ENCODE data around the gene LSM12.
"Not testable (repeated sequence)": the region's sequence is repeated elsewhere in the genome, so short reads cannot be mapped to it uniquely, and the experiment has no call there.

The LSM12 gene

DNA sequence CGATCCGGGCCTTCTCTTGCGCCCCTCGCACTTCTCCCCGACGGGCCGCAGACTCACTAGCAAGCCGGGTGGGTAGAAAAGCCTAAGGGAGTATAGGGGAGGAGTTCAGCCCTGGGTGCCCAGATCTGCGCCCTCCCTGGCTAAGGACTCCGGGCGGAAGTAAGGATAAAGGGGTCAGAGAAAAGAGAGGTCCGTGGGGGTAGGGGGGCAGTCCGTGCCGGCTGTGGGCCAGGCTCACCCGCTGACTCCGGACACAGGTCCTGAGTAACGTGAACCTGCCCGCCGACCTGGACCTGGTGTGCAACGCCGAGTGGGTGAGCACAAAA lies 60.2 kb downstream of the LSM12 start:
- no peak for DNase-seq

DNA sequence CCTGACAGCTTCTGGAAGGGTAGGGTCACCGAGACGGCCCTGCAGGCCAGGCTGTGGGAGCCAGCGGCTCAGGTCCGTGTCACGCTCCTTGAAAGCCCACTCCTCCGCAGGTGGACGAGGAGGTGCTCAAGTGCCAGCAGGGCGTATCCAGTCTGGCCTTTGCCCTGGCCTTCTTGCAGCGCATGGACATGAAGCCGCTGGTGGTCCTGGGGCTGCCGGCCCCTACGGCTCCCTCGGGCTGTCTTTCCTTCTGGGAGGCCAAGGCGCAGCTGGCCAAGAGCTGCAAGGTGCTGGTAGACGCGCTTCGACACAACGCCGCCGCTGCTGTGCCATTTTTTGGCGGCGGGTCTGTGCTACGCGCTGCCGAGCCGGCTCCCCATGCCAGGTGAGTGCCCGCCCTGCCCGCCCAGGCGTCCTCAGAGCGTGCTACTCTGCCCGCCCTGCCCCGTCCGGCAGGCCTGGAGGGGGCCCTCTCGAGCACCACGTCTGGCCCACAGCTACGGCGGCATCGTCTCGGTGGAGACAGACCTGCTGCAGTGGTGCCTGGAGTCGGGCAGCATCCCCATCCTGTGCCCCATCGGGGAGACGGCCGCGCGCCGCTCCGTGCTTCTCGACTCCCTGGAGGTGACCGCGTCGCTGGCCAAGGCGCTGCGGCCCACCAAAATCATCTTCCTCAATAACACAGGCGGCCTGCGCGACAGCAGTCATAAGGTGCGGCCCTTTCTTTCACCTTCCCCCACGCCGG lies 60.8 kb downstream of the LSM12 start:
- DNase-seq: no peak

DNA sequence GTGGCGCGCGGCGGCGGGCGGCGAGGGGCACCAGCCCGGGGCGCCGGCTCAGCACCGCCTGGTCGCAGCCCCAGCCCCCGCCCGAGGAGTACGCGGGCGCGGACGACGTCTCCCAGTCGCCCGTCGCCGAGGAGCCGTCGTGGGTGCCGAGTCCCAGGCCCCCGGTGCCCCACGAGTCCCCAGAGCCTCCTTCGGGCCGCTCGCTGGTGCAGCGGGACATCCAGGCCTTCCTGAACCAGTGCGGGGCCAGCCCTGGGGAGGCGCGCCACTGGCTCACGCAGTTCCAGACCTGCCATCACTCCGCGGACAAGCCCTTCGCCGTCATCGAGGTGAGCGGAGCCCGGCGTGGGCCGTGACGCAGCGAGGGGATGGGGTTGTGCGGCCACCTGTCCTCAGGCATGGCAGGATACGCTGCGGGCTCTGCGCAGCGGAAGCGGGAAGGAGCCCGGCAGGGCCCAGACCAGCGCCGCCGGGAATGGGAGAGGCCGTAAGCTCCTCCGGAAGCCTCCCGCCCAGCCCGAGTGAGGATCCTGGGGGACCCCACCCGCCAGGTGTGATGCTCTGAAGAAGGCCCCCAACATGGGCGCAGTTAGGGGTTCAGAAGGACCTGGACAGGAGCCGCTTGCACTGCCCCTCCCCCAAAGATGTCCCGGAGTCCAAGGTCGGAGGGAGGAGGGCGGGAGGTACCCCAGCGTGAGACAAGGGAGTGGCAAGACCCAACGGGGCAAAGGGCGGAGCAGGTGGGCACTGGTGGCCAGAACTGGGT lies 61.5 kb downstream of the LSM12 start:
- DNase-seq: no peak

DNA sequence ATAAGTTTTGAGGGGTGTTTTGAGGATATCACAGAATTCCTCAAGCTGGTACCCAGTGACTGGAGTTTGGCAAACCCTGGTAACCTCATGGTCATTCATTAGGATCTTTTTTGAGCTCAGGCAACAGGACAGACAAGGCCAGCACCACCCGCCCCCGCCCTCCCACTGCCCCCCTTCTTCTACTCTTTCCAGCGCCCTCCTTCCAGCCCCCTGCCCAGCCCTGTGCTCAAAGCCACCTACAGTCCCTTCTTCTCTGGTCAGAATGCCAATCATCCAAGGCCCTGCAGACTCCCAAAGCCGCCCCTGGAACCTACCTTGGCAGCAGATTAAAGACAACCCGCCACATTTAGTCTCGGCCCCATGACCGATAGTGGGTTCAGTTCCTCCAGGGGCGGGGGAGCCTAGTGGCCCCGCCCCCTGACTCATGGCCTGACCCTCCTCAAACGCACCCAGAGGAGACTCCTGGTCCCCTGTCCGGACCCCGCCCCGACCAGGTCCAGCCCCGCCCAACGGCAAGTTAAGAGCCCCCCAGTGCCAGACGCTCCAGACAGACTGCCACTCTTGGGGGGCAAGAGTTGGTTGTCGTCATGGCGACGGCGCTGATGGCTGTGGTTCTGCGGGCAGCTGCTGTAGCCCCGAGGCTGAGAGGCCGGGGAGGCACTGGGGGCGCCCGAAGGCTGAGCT lies 62.3 kb downstream of the LSM12 start, which contains the start of gene NAGS:
TSS of gene NAGS (plus strand) at position 546 of the 684 bp plus-strand sequence. CDS start at position 588, 42 bp downstream.
- DNase-seq: no peak

DNA sequence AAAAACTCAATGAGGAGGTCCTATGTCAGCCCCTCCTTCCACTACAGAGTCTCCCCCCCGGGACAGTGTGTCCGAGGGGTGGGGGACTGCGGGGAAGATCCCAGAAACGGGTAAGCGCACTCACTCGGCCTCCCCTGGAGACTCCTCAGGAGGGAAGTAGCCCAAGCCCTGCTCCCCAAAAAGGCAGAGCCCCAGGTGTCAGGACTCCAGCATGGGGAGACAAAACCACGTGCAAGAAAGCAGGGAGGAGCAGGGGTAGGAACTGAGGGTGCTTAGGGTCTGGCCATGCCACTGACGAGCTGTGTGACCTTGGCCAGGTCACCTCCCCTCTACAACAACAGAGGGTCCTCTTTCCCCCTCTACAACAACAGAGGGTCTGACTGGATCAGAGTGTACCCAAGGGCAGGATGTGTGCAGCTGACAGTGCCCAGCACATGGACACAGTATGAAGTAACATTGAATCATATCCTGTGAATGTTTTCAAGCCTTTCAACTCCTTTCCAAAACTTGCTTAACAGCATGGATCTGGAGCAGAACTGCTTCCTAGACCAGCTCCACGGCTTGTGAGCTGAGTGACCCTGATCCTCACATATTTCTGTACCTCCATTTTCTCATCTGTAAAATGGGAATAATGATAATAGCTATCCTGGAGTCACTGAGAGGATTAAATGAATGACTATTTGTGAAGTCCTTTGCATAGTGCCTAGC lies 64.2 kb downstream of the LSM12 start:
- peak; percentile 13 for DNase-seq

DNA sequence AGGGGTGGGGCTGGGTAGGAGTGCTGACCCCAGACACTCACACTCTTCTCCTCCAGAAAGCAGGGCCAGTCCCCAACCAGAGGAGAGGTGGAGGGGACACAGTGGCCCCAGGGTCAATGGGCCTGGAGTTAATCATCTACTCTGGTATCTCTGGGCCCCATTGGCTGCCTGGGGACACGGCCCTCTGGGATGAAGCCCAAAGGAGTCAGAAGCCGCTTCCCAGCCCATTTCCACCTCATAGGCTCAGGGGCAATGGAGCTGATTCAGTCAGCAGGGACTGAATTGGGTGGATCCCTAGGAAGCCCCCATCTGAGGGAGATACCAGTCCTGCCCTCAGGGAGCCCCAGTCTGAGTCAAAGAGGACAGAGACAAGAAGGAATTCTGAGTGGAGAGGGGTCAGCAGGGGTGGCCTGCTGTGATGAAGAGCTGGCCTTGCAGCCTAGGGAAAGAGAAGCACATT lies 65.0 kb downstream of the LSM12 start:
- DNase-seq: no peak

DNA sequence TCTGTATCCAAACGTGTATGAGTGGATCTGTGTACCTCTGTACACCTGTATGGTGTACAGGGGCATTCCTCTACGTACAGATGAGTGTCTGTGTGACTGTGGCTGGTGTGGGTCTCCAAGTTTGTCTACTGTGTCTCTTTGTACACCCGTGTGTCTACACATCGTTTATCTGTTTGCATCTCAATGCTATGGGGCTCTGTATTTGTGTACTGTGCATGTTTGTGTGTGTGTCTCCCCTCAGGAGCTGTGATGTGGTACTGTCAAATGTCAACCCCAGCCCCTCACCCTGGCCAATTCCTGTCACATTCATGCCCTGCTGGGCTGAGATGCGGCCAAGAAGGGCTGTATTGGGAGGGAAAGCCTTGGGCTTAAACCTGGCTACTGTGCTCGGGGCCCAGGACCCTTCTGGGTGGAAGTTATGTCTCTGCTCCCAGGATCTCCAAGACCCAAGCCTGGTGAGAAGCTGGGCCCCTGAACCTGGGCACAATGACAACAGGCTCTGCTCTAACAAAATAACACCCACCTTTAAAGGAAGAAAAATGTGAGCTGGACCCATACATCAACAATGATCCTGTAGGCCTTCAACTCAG lies 65.5 kb downstream of the LSM12 start:
- DNase-seq: no peak

DNA sequence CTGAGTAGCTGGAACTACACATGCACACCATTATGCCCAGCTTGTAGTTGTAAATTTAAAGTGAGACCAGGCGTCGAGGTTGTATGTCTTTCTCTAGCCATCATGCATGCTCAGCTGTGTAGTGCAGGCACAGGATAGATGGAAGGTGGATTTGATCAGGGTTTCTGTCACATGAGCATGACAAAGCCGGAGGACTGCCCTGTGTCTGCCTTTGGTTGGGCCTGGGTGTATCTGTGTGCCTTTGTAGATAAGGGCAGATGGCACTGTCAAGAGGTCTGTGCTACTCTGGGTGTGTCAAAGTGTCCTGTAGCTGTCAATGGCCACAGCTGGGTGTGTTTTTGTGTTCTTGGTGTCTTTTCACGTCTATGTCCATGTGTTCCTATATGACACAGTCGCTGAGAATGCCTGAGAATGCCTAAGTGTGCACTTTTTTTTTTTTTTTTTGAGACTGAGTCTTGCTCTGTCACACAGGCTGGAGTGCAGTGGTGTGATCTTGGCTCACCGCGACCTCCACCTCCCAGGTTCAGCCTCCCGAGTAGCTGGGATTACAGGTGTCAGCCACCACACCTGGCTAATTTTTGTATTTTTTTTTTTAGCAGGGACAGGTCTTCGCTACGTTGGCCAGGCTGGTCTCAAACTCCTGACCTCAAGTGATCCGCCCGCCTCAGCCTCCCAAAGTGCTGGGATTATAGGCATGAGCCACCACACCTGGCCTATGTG lies 66.2 kb downstream of the LSM12 start:
- DNase-seq: no peak

DNA sequence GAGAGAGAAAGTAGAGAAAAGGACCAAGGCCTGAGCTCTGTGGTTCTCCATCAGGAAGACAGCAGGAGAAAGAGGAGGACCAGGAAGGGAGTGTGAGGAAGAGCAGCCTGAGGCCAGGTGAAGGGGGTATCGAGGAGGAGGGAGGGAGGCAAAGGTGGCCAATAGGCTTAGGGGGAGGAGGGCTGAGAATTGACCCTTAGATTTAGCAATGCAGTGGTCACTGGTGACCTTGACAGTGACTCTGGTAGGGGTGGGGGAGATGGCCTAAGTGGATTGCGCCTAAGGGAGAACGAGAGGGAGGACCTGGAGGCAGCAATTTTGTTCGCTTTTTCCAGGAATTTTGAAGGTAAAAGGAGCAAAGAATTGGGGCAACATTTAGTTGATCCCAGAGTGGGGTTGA lies 67.4 kb downstream of the LSM12 start:
- no peak for DNase-seq

DNA sequence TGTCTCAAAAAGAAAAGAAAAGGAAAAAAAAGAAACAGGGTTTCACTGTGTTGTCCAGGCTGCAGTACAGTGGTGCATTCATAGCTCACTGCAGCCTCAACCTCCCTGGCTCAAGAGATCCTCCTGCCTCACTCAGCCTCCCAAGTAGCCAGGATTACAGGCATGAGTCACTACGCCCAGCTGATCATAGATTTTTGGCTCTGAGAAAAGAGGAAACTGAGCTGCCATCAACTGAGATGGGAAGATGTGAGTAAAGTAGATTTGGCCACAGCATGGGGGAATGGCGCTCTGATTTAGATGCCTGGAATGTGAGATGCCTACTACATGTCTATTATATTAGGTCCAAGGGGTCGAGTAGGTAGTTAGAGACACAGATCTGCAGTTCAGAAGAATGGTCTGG lies 67.9 kb downstream of the LSM12 start:
- DNase-seq: peak; percentile 78

DNA sequence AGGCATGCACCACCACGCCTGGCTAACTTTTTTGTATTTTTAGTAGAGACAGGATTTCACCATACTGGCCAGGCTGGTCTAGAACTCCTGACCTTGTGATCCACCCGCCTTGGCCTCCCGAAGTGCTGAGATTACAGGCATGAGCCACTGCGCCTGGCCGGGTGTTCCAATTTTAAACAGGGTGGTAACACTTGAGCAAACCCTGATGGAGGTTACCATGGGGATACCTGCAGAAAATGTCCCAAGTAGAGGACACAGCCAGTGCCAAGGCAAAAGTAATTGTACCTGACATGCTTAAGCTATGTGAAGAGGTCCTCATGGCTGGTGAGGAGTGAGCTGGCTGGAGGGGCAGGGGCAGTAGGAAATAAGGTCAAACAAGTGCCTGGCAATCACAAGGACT lies 69.3 kb downstream of the LSM12 start:
- not testable (repeated sequence) for DNase-seq

DNA sequence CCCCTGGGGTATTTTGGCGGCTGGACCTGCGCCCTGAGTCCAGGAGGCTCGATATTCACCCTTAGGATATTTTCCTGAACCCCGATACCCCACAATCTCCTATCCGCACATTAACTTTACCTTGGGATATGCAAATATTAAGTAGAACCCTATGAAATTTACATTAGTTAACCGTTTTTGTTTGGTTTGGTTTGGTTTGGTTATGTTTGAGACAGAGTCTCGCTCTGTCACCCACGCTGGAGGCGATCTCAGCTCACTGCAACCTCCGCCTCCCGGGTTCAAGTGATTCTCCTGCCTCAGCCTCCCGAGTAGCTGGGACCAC lies 71.4 kb downstream of the LSM12 start:
- DNase-seq: no peak

DNA sequence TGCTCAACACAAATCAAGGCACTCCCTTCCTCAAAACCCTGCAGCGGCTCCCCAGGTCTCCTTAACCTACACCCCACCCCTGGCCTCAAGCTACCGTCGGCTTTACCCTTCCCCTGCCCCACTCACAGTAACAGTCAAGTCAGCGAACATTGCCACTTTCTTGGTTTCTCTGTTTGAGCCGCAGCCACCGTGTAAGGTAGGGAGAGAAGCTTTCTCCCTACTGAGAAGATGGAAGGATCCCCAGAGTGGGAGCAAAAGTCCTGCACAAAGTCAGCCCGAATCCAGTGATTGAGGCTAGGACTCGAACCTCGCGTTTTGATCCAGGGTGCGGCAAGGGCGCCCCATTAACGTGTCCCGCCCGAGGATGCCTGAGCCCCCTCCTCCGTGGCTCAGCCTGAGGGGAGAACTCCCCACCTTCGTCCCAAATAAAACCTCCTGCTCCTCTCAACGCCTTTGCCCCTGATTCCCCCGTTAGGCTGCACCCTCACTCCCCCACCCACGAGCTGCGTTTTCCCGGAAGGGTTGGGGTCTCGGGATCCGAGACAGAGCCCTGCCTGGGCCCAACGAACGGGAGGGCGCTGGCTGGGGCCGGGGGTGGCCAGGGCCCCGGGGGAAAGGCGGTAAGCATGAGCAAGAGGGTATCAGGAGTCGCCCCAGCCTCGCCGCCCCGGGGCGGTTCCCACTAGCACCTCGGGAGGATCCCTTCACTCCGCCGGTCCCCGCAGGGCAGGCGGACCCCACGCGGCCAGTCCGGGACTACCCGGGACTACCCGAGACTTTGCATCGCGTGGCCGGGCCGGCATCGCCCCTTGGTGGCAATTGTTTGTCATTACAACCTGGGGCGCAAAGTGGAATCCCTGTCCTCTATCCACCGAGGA lies 72.0 kb downstream of the LSM12 start:
- DNase-seq: peak; percentile 39

DNA sequence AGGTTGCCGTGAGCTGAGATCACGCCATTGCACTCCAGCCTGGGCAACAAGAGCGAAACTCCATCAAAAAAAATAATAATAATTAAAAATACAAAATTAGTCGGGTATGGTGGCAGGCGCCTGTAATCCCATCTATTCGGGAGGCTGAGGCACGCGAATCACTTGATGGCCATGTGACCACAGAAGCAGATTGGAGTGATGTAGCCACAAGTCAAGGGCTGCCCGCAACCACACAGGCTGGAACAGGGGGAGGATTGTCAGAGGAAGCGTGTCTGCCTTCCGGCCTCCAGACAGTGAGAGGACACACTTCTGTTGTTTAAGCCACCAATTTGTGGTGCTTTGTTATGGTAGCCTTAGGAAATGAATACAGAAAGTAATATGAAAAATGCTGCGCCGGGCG lies 73.8 kb downstream of the LSM12 start:
- peak; percentile 21 for DNase-seq

DNA sequence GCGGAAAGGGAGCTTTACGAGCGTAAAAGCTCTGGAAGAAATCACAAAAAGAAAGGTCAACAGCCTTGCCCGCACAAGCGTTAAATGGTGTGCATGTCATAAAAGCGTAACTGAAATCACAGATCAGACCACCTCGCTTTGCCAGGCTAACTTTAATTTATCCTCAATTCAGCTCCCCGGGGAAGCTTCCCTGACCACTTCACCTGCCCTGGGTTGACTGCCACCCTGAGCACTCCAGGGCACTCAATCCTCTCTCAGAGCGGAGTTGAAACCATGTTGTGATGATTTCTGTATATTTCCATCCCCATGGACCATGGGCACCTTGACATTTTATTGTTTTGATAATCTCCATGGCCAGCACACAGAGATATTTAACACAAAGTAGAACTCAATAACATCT lies 78.2 kb downstream of the LSM12 start:
- no peak for DNase-seq

DNA sequence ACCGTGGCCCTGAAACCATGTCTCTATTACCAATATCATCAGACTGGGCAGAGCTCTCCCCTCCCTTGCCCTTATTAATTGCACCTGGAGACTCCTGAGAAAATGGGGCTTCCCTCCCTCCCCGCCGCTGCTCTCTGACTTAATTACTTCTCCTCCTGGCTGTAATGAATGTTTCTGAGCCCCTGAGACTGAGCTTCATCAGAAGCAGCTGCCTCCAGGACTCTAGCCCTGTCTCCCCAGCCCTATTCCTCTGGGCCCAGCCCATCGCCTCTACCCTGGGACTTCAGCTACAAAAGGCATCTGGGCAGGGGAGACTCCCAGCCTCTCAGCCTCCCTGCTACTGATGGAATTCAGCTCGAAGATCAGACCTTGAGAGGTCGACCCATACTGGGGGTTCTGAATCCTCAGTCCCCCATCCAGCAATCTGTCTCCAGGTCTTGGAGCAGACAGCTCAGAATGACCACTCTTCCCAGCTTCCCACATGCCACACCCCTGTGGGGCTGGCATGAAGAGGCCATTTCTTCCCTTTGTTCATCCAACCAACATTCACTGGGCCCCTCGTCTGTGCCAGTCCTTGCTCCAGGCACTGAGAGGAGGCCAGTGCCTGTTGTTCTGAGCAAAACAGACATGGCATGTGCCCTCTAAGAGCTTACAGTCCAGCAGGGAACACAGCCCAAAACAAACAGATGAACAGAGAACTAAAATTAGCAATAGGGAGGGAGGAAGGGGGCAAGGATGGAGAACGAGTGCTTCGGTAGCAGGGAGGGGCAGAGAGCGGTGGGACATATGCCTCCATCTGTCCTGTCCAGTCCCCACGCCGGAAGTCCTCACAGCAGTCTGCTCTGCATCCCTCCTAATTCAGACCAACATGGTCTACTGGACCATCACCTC lies 79.1 kb downstream of the LSM12 start:
- DNase-seq: no peak

DNA sequence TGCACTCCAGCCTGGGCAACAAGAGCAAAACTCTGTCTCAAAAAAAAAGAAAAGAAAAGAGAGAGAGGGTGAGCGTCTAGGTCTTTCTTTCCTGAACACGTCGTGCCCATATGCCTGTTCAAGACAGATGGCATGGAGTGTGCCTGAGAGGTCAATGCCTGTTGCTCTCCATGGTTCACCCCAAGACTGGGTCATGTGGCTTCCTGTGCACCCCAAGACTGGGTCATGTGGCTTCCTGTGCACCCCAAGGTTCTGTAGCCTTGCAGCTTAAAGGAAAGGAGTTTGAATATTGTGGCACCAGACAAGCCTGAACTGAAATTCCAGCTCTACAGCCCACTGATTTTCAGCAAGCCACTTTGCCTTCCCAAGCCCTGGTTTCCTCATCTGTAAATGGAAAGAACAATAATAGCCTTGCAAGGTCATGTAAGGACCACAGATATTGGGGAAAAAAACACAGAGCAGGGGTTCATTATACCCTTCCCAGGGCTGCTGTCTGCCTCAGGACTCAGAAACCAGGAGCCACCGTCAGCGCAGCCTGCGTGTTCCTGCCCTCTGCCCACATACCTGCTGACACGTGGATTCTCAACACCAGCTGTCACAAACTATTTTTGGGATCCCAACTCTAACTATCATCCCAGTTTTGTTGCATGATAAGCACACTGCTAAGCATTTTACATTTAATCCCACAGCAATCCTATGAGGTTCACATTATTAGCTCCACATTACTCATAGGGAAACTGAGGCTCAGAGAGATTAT lies 80.1 kb downstream of the LSM12 start:
- no peak for DNase-seq

DNA sequence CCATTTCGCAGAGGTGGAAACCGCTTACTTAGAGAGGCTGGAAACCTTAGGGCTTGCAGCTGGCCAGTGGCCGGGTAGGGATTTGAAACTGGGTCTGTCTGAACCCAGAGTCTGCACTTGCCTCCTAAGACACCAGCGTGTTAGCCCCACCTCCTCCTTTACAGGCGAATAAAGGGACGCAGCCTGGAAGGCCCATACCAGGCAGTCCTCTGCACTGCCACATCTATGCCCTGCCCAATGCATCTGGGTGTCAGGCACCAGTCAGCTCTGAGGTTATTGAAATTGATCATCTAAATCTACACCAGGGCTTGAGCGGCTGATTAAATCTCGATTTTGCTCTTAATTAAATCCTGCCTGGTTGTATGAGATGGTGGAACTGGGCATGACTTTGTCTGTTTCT lies 82.0 kb downstream of the LSM12 start:
- no peak for DNase-seq
